Mammary epithelial cell (primary cell): ENCODE results near the gene ADGRB3.

ENCODE experiments used
- EZH2 ChIP-seq: IDR thresholded peaks from 2 replicates; pipeline ENCODE4 v1.6.1; 2012; ENCODE audit warnings: low read length, inconsistent platforms, borderline replicate concordance
- TF ChIP-seq, protein P1 (sequence below), 2 donors: IDR thresholded peaks in 1 of 2; conservative IDR thresholded peaks in 1 of 2; 2 replicates each; pipeline ENCODE4 v1.5.1; 2011 to 2012; ENCODE audit warnings: inconsistent platforms in 2 of 2, low read length in 2 of 2, mild to moderate bottlenecking in 2 of 2, control low read depth in 1 of 2, low read depth in 1 of 2; ENCODE audit not compliant: insufficient read depth in 1 of 2; ENCODE audit errors: extremely low read depth in 1 of 2

DNA sequence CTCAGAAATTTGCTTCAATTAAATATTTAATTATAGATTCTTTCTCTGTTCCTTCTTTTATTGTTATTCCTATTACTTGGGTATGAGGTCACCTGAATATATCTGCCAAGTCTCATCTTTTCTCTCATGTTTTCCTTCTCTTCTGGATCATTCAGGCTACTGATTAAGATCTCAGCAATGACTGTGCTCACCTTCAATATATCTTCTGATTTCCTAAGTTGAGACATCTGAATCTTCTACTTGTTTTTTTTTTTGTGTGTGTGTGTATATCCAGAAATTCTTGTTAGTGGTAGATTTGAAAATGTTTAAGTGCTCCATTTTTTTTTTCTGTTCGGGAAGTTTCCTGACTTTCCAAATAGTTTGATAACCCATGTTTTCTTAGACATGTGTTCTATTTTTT, 108.0 kb downstream of the ADGRB3 start:
- TF ChIP-seq, protein P1, sequence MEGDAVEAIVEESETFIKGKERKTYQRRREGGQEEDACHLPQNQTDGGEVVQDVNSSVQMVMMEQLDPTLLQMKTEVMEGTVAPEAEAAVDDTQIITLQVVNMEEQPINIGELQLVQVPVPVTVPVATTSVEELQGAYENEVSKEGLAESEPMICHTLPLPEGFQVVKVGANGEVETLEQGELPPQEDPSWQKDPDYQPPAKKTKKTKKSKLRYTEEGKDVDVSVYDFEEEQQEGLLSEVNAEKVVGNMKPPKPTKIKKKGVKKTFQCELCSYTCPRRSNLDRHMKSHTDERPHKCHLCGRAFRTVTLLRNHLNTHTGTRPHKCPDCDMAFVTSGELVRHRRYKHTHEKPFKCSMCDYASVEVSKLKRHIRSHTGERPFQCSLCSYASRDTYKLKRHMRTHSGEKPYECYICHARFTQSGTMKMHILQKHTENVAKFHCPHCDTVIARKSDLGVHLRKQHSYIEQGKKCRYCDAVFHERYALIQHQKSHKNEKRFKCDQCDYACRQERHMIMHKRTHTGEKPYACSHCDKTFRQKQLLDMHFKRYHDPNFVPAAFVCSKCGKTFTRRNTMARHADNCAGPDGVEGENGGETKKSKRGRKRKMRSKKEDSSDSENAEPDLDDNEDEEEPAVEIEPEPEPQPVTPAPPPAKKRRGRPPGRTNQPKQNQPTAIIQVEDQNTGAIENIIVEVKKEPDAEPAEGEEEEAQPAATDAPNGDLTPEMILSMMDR (conservative IDR thresholded peaks at IDR 0.05 in 1 of 2, IDR thresholded peaks at IDR 0.05 in 1 of 2; ENCODE audit: extremely low read depth in 1 of 2, insufficient read depth in 1 of 2, low read depth in 1 of 2, low read length in 2 of 2): no peak
- TF ChIP-seq EZH2: no peak
